GM23248 (cell line): ENCODE results near the gene RELN. TPM values are rescaled to one million over a fixed set of nuclear protein-coding genes. Genes with fewer than 3 reads are reported as not detected.

ENCODE experiments used
- DNase-seq: peaks from one replicate; pipeline ENCODE4 v3.0.0-alpha.2; 2015
- H2AFZ ChIP-seq: fragments of 200-600 bp; sonication (generic); 2 replicates; pipeline ENCODE4 v1.6.1; 2016; ENCODE audit warnings: antibody characterized with exemption
- H3F3A ChIP-seq: fragments of 200-600 bp; sonication (generic); 2 replicates; pipeline ENCODE4 v1.6.1; 2016; ENCODE audit warnings: mild to moderate bottlenecking, antibody characterized with exemption, mixed run types; ENCODE audit not compliant: insufficient read depth
- H3K27ac ChIP-seq: fragments of 200-600 bp; sonication (generic); 2 replicates; pipeline ENCODE4 v1.5.1; 2016; ENCODE audit warnings: mild to moderate bottlenecking
- H3K27me3 ChIP-seq: fragments of 200-600 bp; sonication (generic); replicated peaks from 2 replicates; pipeline ENCODE4 v1.6.1; 2016; ENCODE audit warnings: mild to moderate bottlenecking; ENCODE audit not compliant: insufficient read depth
- H3K36me3 ChIP-seq: fragments of 200-600 bp; sonication (generic); 2 replicates; pipeline ENCODE4 v1.6.1; 2016; ENCODE audit warnings: low read depth, mild to moderate bottlenecking
- H3K4me1 ChIP-seq: fragments of 200-600 bp; sonication (generic); 2 replicates; pipeline ENCODE4 v1.6.1; 2016; ENCODE audit warnings: mild to moderate bottlenecking; ENCODE audit not compliant: insufficient read depth
- H3K4me2 ChIP-seq: fragments of 200-600 bp; sonication (generic); one replicate; pipeline ENCODE4 v1.6.1; 2016; ENCODE audit warnings: mild to moderate bottlenecking; ENCODE audit not compliant: unreplicated experiment
- H3K4me3 ChIP-seq: fragments of 200-600 bp; sonication (generic); 2 replicates; pipeline ENCODE4 v1.5.1; 2016; ENCODE audit warnings: mild to moderate bottlenecking
- H3K79me2 ChIP-seq: fragments of 200-600 bp; sonication (generic); 2 replicates; pipeline ENCODE4 v1.6.1; 2016; ENCODE audit warnings: mild to moderate bottlenecking; ENCODE audit not compliant: insufficient read depth
- H3K9ac ChIP-seq: fragments of 200-600 bp; sonication (generic); 2 replicates; pipeline ENCODE4 v1.6.1; 2016; ENCODE audit warnings: mild to moderate bottlenecking
- H3K9me2 ChIP-seq: fragments of 200-600 bp; sonication (generic); 2 replicates; pipeline ENCODE4 v1.6.1; 2016; ENCODE audit warnings: mixed run types, mild to moderate bottlenecking, moderate library complexity; ENCODE audit not compliant: insufficient read depth
- H3K9me3 ChIP-seq: fragments of 200-600 bp; sonication (generic); one replicate; pipeline ENCODE4 v1.6.1; 2017; ENCODE audit warnings: low read depth
- H4K20me1 ChIP-seq: fragments of 200-600 bp; sonication (generic); 2 replicates; pipeline ENCODE4 v1.6.0; 2016; ENCODE audit not compliant: insufficient read depth
- EZH2 ChIP-seq: fragments of 200-600 bp; sonication (generic); IDR thresholded peaks from 2 replicates; pipeline ENCODE4 v1.6.1; 2018; ENCODE audit warnings: antibody characterized with exemption, mild to moderate bottlenecking; ENCODE audit not compliant: insufficient read depth, poor library complexity, severe bottlenecking
- EZH2phosphoT487 ChIP-seq: fragments of 200-600 bp; sonication (generic); IDR thresholded peaks from 2 replicates; pipeline ENCODE4 v1.6.1; 2018; ENCODE audit warnings: antibody characterized with exemption, moderate library complexity, mild to moderate bottlenecking, low read depth; ENCODE audit not compliant: insufficient read depth
- WGBS, 2 experiments: methylation state at CpG; one replicate each; pipeline ENCODE4 v1.1.6; 2015 to 2017; ENCODE audit warnings: low lambda C conversion rate in 2 of 2, low coverage in 1 of 2; ENCODE audit errors: missing lambda C conversion rate in 2 of 2; 5-methylcytosine and 5-hydroxymethylcytosine counted together
- in situ Hi-C: fragments of 300-500 bp; cut with MboI; formaldehyde crosslinking; loops from 2 replicates; pipeline ENCODE4 v1.15.0; 2020
- polyA plus RNA-seq: library from polyadenylated mRNA; unstranded; fragments of >200 nt; fragmentation: Nextera tagmentation; extraction: Ambion mirVana; gene quantifications from 2 replicates; pipeline ENCODE4 v1.2.1, GENCODE V29; 2016
- total RNA-seq: library from RNA; depleted of rRNA; stranded (reverse); fragments of >200 nt; shearing (Covaris generic); gene quantifications from 2 replicates; pipeline ENCODE4 v1.2.3, GENCODE V29; 2014

RELN gene
- total and polyA plus RNA-seq, 2 experiments from 2014 or later, result 0.76 to 0.97 TPM

GRCh38 chr7:103887853-103888602, 101.4 kb downstream of the RELN start:
- no peak overlapping the region for H2AFZ ChIP-seq
- TF ChIP-seq EZH2 (no peak), EZH2phosphoT487 (no peak)
- no peaks in the 10 kb centered on the region for H4K20me1 ChIP-seq
- no peaks in the 10 kb centered on the region for H3K9me3 ChIP-seq
- no peak overlapping the region for H3K9ac ChIP-seq
- H3K27ac ChIP-seq, result no peak overlapping the region
- H3K36me3 ChIP-seq, result no peaks in the 10 kb centered on the region
- no peak for DNase-seq
- H3K9me2 ChIP-seq, result no peaks in the 10 kb centered on the region
- H3K4me1 ChIP-seq, result no peaks in the 10 kb centered on the region
- H3F3A ChIP-seq, result no peaks in the 10 kb centered on the region
- in situ Hi-C loops, result no loop called here
- 42 to 51% methylated on average over 2 of the region's 2 CpGs for WGBS, 2 experiments
- H3K27me3 ChIP-seq, result no peaks in the 10 kb centered on the region
- H3K4me3 ChIP-seq, result no peak overlapping the region
- no peak overlapping the region for H3K4me2 ChIP-seq
- no peaks in the 10 kb centered on the region for H3K79me2 ChIP-seq

GRCh38 chr7:103887050-103887449, 102.4 kb downstream of the RELN start:
- in situ Hi-C loops, result no loop called here
- Histone ChIP-seq H3K36me3 (no peaks in the 10 kb centered on the region), H3K9me2 (no peaks in the 10 kb centered on the region), H2AFZ (no peak overlapping the region), H3K27me3 (no peaks in the 10 kb centered on the region), H3K4me2 (no peak overlapping the region), H3K4me3 (no peak overlapping the region), H4K20me1 (no peaks in the 10 kb centered on the region), H3F3A (no peaks in the 10 kb centered on the region), H3K9me3 (no peaks in the 10 kb centered on the region), H3K79me2 (no peaks in the 10 kb centered on the region), H3K9ac (no peak overlapping the region), H3K27ac (no peak overlapping the region), H3K4me1 (no peaks in the 10 kb centered on the region)
- whole genome bisulfite sequencing, 2 experiments, result 46 to 48% methylated on average over 3 of the region's 3 CpGs
- TF ChIP-seq EZH2phosphoT487 (no peak), EZH2 (no peak)
- no peak for DNase-seq

GRCh38 chr7:103879928-103880600, 109.4 kb downstream of the RELN start:
- Histone ChIP-seq H3K36me3 (no peaks in the 10 kb centered on the region), H3F3A (no peaks in the 10 kb centered on the region), H3K4me1 (no peaks in the 10 kb centered on the region), H3K4me3 (no peak overlapping the region), H3K27me3 (no peaks in the 10 kb centered on the region), H2AFZ (no peak overlapping the region), H3K4me2 (no peak overlapping the region), H4K20me1 (no peaks in the 10 kb centered on the region), H3K9me3 (no peaks in the 10 kb centered on the region), H3K9ac (no peak overlapping the region), H3K27ac (no peak overlapping the region), H3K79me2 (no peaks in the 10 kb centered on the region), H3K9me2 (no peaks in the 10 kb centered on the region)
- 55% methylated on average over 3 of the region's 3 CpGs for WGBS, 2 experiments
- no peak for DNase-seq
- in situ Hi-C loops, result no loop called here
- TF ChIP-seq EZH2, result no peak
- no peak for TF ChIP-seq EZH2phosphoT487

GRCh38 chr7:103879411-103879810, 110.0 kb downstream of the RELN start:
- H3K9ac ChIP-seq, result no peak overlapping the region
- H3K79me2 ChIP-seq, result no peaks in the 10 kb centered on the region
- WGBS, 2 experiments, result 19 to 38% methylated on average over 1 of the region's 1 CpG
- H3K27ac ChIP-seq, result no peak overlapping the region
- in situ Hi-C loops, result no loop called here
- H3K27me3 ChIP-seq, result no peaks in the 10 kb centered on the region
- no peak overlapping the region for H3K4me2 ChIP-seq
- H3K9me2 ChIP-seq, result no peaks in the 10 kb centered on the region
- no peak overlapping the region for H3K4me3 ChIP-seq
- DNase-seq, result no peak
- no peaks in the 10 kb centered on the region for H3K9me3 ChIP-seq
- H3K36me3 ChIP-seq, result no peaks in the 10 kb centered on the region
- H2AFZ ChIP-seq, result no peak overlapping the region
- no peak for TF ChIP-seq EZH2phosphoT487
- no peak for TF ChIP-seq EZH2
- no peaks in the 10 kb centered on the region for H3F3A ChIP-seq
- H4K20me1 ChIP-seq, result no peaks in the 10 kb centered on the region
- H3K4me1 ChIP-seq, result no peaks in the 10 kb centered on the region
